Neuron (in vitro differentiated cells): ENCODE data around the gene SLIT3.

ENCODE experiments used
- H2AFZ ChIP-seq: one replicate; pipeline ENCODE4 v1.6.1; 2013; ENCODE audit warnings: low read depth, mild to moderate bottlenecking, inconsistent platforms, low read length, moderate library complexity
- H3K27me3 ChIP-seq: one replicate; pipeline ENCODE4 v1.6.1; 2013; ENCODE audit warnings: low read length; ENCODE audit not compliant: insufficient read depth
- H3K36me3 ChIP-seq: one replicate; pipeline ENCODE4 v1.6.1; 2013; ENCODE audit warnings: low read length; ENCODE audit not compliant: insufficient read depth
- H3K4me1 ChIP-seq: one replicate; pipeline ENCODE4 v1.6.1; 2013; ENCODE audit warnings: low read length; ENCODE audit not compliant: insufficient read depth
- H3K4me3 ChIP-seq: 2 replicates; pipeline ENCODE4 v1.5.1; 2013; ENCODE audit warnings: mild to moderate bottlenecking, low read length, moderate library complexity
- H3K9me3 ChIP-seq: one replicate; pipeline ENCODE4 v1.6.1; 2013; ENCODE audit warnings: low read length

Gene SLIT3

GRCh38 chr5:169190849-169191248 lies 110.1 kb downstream of the SLIT3 start:
- Histone ChIP-seq H3K36me3 (no peaks in the 10 kb centered on the region), H3K9me3 (no peaks in the 10 kb centered on the region), H3K4me1 (no peaks in the 10 kb centered on the region), H2AFZ (no peak overlapping the region), H3K4me3 (no peak overlapping the region), H3K27me3 (no peaks in the 10 kb centered on the region)

GRCh38 chr5:169185626-169186025 lies 115.3 kb downstream of the SLIT3 start:
- Histone ChIP-seq H3K9me3 (no peaks in the 10 kb centered on the region), H3K4me1 (no peaks in the 10 kb centered on the region), H3K27me3 (no peaks in the 10 kb centered on the region), H2AFZ (no peak overlapping the region), H3K4me3 (no peak overlapping the region), H3K36me3 (no peaks in the 10 kb centered on the region)

GRCh38 chr5:169183576-169183975 lies 117.4 kb downstream of the SLIT3 start:
- Histone ChIP-seq H3K36me3 (no peaks in the 10 kb centered on the region), H3K4me1 (no peaks in the 10 kb centered on the region), H3K9me3 (no peaks in the 10 kb centered on the region), H3K4me3 (no peak overlapping the region), H3K27me3 (no peaks in the 10 kb centered on the region), H2AFZ (no peak overlapping the region)

- Histone ChIP-seq H3K36me3 (no peaks in the 10 kb centered on the region), H3K4me1 (no peaks in the 10 kb centered on the region), H3K27me3 (no peaks in the 10 kb centered on the region), H3K9me3 (no peaks in the 10 kb centered on the region), H2AFZ (no peak overlapping the region), H3K4me3 (no peak overlapping the region)
These were observed 118.1 kb downstream of the SLIT3 start for GRCh38 chr5:169182797-169183196.

GRCh38 chr5:169181814-169182213 lies 119.1 kb downstream of the SLIT3 start:
- H2AFZ ChIP-seq = no peak overlapping the region
- no peaks in the 10 kb centered on the region for H3K9me3 ChIP-seq
- no peaks in the 10 kb centered on the region for H3K36me3 ChIP-seq
- H3K4me3 ChIP-seq = no peak overlapping the region
- H3K4me1 ChIP-seq = no peaks in the 10 kb centered on the region
- no peaks in the 10 kb centered on the region for H3K27me3 ChIP-seq

- Histone ChIP-seq H3K9me3 (no peaks in the 10 kb centered on the region), H2AFZ (no peak overlapping the region), H3K4me3 (no peak overlapping the region), H3K27me3 (no peaks in the 10 kb centered on the region), H3K4me1 (no peaks in the 10 kb centered on the region), H3K36me3 (no peaks in the 10 kb centered on the region)
These were observed 122.2 kb downstream of the SLIT3 start for GRCh38 chr5:169178754-169179153.

GRCh38 chr5:169178274-169178673 lies 122.7 kb downstream of the SLIT3 start:
- no peaks in the 10 kb centered on the region for H3K9me3 ChIP-seq
- H3K27me3 ChIP-seq = no peaks in the 10 kb centered on the region
- H3K4me3 ChIP-seq = no peak overlapping the region
- no peaks in the 10 kb centered on the region for H3K4me1 ChIP-seq
- H3K36me3 ChIP-seq = no peaks in the 10 kb centered on the region
- no peak overlapping the region for H2AFZ ChIP-seq

- H3K9me3 ChIP-seq = no peaks in the 10 kb centered on the region
- H3K27me3 ChIP-seq = no peaks in the 10 kb centered on the region
These were observed 123.9 kb downstream of the SLIT3 start for GRCh38 chr5:169176709-169177694.

GRCh38 chr5:169175733-169176132 lies 125.2 kb downstream of the SLIT3 start:
- Histone ChIP-seq H3K4me3 (no peak overlapping the region), H2AFZ (no peak overlapping the region), H3K4me1 (no peaks in the 10 kb centered on the region), H3K36me3 (no peaks in the 10 kb centered on the region), H3K27me3 (no peaks in the 10 kb centered on the region), H3K9me3 (no peaks in the 10 kb centered on the region)

More at GRCh38 chr5:169176709-169177694, 123.9 kb downstream of the SLIT3 start:
- Histone ChIP-seq H2AFZ (no peak overlapping the region), H3K4me3 (no peak overlapping the region), H3K4me1 (no peaks in the 10 kb centered on the region), H3K36me3 (no peaks in the 10 kb centered on the region)

DNA sequence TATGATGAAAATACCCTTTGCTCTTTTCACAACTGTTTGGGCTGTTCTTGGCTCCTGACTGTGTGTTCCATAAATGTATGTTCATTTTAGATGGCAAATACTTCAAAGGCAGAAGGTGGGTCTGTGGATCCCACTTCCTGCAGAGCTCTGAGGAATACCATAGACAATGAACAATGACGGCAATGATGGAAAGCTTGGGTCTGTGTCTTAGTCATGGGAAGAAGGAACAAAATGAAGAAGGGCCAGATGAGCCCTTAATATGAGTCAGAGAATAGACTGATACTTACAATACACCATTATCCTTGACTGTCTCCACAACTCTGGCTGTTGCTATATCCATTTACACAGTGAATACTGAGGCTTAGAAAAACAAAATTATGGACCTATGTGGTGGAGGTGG lies 126.0 kb downstream of the SLIT3 start:
- H3K4me1 ChIP-seq = no peaks in the 10 kb centered on the region
- no peak overlapping the region for H2AFZ ChIP-seq
- H3K36me3 ChIP-seq = no peaks in the 10 kb centered on the region
- H3K9me3 ChIP-seq = no peaks in the 10 kb centered on the region
- H3K4me3 ChIP-seq = no peak overlapping the region
- no peaks in the 10 kb centered on the region for H3K27me3 ChIP-seq

GRCh38 chr5:169173372-169173771 lies 127.6 kb downstream of the SLIT3 start:
- Histone ChIP-seq H3K4me3 (no peak overlapping the region), H2AFZ (no peak overlapping the region), H3K9me3 (no peaks in the 10 kb centered on the region), H3K36me3 (no peaks in the 10 kb centered on the region), H3K27me3 (no peaks in the 10 kb centered on the region), H3K4me1 (no peaks in the 10 kb centered on the region)

- H3K36me3 ChIP-seq = no peaks in the 10 kb centered on the region
- no peak overlapping the region for H3K4me3 ChIP-seq
- H2AFZ ChIP-seq = no peak overlapping the region
- H3K9me3 ChIP-seq = no peaks in the 10 kb centered on the region
- H3K4me1 ChIP-seq = no peaks in the 10 kb centered on the region
- H3K27me3 ChIP-seq = no peaks in the 10 kb centered on the region
These were observed 129.4 kb downstream of the SLIT3 start for GRCh38 chr5:169171515-169171914.

- Histone ChIP-seq H3K4me1 (no peaks in the 10 kb centered on the region), H2AFZ (no peak overlapping the region), H3K4me3 (no peak overlapping the region), H3K27me3 (no peaks in the 10 kb centered on the region), H3K36me3 (no peaks in the 10 kb centered on the region), H3K9me3 (no peaks in the 10 kb centered on the region)
These were observed 131.2 kb downstream of the SLIT3 start for GRCh38 chr5:169169783-169170182.
